Panc1 (cell line): ENCODE results near the gene NECAB2.

Experiments used
- CTCF ChIP-seq: fragments of 450-650 bp; IDR thresholded peaks from 2 replicates; pipeline ENCODE4 v1.5.1; 2017; ENCODE audit warnings: mild to moderate bottlenecking
- REST ChIP-seq, 2 experiments: IDR thresholded peaks; 2 replicates each; pipeline ENCODE4 v1.6.1; 2011 to 2012; ENCODE audit warnings: low read depth in 2 of 2, control low read depth in 1 of 2, low read length in 1 of 2, mild to moderate bottlenecking in 1 of 2, moderate library complexity in 1 of 2; ENCODE audit not compliant: insufficient read depth in 1 of 2
- TCF7L2 ChIP-seq: IDR thresholded peaks from 2 replicates; pipeline ENCODE4 v1.6.1; 2011; ENCODE audit warnings: mild to moderate bottlenecking, low read depth, low read length, inconsistent platforms

- TF ChIP-seq CTCF (no peak), TCF7L2 (no peak), REST (IDR thresholded peaks at IDR 0.05; ENCODE audit: insufficient read depth in 1 of 2, low read depth in 2 of 2, low read length in 1 of 2) (no peak)
Measured at GRCh38 chr16:83992624-83993023, 24.6 kb downstream of the NECAB2 start.
